Measurements from ENCODE around the gene PLCH1.

DNA sequence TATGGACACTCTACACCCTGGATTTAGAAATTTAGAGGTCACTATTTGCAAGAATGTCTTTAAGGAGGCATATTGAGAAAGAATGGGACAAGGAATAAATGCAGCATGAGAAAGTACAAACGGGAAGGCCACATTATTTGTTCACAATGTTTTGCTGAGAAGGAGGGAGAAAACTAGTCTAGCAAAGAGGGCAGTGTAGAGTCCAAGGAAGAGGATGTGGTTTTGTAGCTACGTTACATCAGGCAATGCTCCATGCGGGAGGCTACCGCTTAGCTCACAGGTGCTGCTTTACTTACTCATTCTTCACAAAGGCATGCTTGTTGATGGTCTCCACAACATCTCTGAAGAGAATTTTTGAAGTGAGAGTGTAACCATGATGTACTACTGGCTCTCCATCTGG lies 191.1 kb downstream of the PLCH1 start:
- TF ChIP-seq, protein P1, sequence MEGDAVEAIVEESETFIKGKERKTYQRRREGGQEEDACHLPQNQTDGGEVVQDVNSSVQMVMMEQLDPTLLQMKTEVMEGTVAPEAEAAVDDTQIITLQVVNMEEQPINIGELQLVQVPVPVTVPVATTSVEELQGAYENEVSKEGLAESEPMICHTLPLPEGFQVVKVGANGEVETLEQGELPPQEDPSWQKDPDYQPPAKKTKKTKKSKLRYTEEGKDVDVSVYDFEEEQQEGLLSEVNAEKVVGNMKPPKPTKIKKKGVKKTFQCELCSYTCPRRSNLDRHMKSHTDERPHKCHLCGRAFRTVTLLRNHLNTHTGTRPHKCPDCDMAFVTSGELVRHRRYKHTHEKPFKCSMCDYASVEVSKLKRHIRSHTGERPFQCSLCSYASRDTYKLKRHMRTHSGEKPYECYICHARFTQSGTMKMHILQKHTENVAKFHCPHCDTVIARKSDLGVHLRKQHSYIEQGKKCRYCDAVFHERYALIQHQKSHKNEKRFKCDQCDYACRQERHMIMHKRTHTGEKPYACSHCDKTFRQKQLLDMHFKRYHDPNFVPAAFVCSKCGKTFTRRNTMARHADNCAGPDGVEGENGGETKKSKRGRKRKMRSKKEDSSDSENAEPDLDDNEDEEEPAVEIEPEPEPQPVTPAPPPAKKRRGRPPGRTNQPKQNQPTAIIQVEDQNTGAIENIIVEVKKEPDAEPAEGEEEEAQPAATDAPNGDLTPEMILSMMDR (conservative IDR thresholded peaks at IDR 0.05 in 1 of 2, IDR thresholded peaks at IDR 0.05 in 1 of 2; ENCODE audit: low read depth in 1 of 2, low read length in 2 of 2) = no peak
- TF ChIP-seq EZH2 (IDR thresholded peaks at IDR 0.05; ENCODE audit: low read length, missing control alignments) = no peak
